Neural crest cell (in vitro differentiated cells): ENCODE measurements around the gene INPP5B. TPM values are rescaled to one million over a fixed set of nuclear protein-coding genes. Genes with fewer than 3 reads are reported as not detected.
A peak's percentile ranks its signal among the peaks of the same experiment; 100 is the strongest.

Experiments used
- DNase-seq: peaks from one replicate; pipeline ENCODE4 v3.0.0; 2021; ENCODE audit warnings: low read depth, mixed read lengths, low spot score
- H3K27ac Mint-ChIP-seq: one replicate; pipeline ENCODE4 v1.8.0; 2021; ENCODE audit warnings: mild to moderate bottlenecking, mixed read lengths; ENCODE audit not compliant: unreplicated experiment
- H3K27me3 Mint-ChIP-seq: 2 replicates; pipeline ENCODE4 v1.8.0; 2021; ENCODE audit warnings: low read depth, mild to moderate bottlenecking, mixed read lengths
- H3K36me3 Mint-ChIP-seq: 2 replicates; pipeline ENCODE4 v1.8.0; 2021; ENCODE audit warnings: low read depth, mild to moderate bottlenecking, mixed read lengths
- H3K4me1 Mint-ChIP-seq: 2 replicates; pipeline ENCODE4 v1.8.0; 2021; ENCODE audit warnings: mixed read lengths
- H3K4me3 Mint-ChIP-seq: one replicate; pipeline ENCODE4 v1.8.0; 2021; ENCODE audit warnings: mild to moderate bottlenecking, mixed read lengths
- H3K9me3 Mint-ChIP-seq: 2 replicates; pipeline ENCODE4 v1.8.0; 2021; ENCODE audit warnings: mixed read lengths
- total RNA-seq: library from RNA; stranded (reverse); gene quantifications from 2 replicates; pipeline ENCODE4 v1.2.1, GENCODE V29; 2021
- TF ChIP-seq, protein P1 (sequence below): fragments of 200-600 bp; sonication (generic); conservative IDR thresholded peaks from 2 replicates; pipeline ENCODE4 v1.5.0; 2021; ENCODE audit warnings: antibody characterized with exemption, mild to moderate bottlenecking

INPP5B gene
- total RNA-seq, 1 donor from 2014 or later, result 19.1 TPM

DNA sequence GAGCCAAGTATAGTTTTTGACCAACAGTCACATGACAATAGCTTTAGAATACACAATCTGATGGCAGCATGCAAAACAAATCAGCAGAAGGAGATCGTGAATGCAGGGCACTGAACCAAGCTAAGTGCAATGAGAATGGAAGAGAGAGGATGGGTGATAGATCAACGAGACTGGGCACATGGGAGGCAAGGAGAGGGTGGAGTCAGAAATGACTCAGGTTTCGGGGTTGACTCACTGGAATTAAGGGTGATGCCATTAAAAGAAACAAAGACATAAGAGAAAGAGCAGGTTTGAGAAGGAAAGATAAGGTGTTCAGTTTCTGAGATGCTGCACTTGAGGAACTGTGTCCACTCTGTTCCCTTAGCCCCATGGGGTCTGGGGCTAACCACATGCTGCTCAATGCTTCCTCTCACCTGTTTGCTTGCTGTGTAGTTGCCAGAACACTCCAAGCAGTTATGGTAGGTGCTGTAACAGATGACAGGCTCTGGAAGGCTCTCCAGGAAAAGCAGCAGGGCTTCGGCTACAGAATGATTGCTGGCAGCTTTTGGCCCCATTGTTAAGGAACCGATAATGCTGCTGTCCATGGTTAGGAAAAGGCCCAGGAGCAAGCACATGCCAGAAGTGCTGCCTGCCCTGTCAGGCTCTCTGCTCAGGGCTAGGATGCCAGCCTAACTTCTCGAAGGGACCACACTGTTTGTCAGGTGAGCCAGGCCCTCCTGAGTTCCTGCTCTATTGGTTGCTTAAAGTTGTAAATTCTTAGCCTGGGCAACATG is 81.3 kb downstream of the INPP5B start:
- no peak for DNase-seq
- H3K4me3 Mint-ChIP-seq, result no peak overlapping the region
- H3K36me3 Mint-ChIP-seq, result peaks cover 15% of the 10 kb centered on the region

DNA sequence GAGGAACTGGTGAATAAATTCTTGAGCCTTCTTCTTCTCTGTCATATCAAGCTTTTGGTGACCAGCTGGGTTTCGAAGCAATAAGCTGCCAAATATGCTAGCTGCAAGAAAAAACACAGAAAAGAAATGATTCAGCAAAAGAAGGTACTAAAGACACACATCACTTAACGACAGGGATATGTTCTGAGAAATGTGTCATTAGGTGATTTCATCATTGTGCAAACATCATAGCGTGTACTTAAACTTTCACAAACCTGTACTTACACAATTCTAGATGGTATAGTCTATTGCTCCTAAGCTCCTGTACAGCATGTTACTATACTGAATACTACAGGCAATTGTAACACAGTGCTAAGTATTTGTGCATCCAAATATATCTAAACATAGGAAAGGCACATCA is 84.5 kb downstream of the INPP5B start:
- Mint-ChIP-seq H3K4me1 (peaks cover 17% of the 10 kb centered on the region), H3K9me3 (no peaks in the 10 kb centered on the region), H3K27ac (no peak overlapping the region), H3K4me3 (peak overlapping the region; percentile 56), H3K27me3 (no peaks in the 10 kb centered on the region), H3K36me3 (peaks cover 7% of the 10 kb centered on the region)
- TF ChIP-seq, protein P1, sequence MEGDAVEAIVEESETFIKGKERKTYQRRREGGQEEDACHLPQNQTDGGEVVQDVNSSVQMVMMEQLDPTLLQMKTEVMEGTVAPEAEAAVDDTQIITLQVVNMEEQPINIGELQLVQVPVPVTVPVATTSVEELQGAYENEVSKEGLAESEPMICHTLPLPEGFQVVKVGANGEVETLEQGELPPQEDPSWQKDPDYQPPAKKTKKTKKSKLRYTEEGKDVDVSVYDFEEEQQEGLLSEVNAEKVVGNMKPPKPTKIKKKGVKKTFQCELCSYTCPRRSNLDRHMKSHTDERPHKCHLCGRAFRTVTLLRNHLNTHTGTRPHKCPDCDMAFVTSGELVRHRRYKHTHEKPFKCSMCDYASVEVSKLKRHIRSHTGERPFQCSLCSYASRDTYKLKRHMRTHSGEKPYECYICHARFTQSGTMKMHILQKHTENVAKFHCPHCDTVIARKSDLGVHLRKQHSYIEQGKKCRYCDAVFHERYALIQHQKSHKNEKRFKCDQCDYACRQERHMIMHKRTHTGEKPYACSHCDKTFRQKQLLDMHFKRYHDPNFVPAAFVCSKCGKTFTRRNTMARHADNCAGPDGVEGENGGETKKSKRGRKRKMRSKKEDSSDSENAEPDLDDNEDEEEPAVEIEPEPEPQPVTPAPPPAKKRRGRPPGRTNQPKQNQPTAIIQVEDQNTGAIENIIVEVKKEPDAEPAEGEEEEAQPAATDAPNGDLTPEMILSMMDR, result no peak
- no peak for DNase-seq

More for the DNA sequence above, 81.3 kb downstream of the INPP5B start:
- no peaks in the 10 kb centered on the region for H3K27me3 Mint-ChIP-seq
- no peaks in the 10 kb centered on the region for H3K9me3 Mint-ChIP-seq
- H3K4me1 Mint-ChIP-seq, result peaks cover 1% of the 10 kb centered on the region
- H3K27ac Mint-ChIP-seq, result no peak overlapping the region
- TF ChIP-seq, protein P1, result no peak

DNA sequence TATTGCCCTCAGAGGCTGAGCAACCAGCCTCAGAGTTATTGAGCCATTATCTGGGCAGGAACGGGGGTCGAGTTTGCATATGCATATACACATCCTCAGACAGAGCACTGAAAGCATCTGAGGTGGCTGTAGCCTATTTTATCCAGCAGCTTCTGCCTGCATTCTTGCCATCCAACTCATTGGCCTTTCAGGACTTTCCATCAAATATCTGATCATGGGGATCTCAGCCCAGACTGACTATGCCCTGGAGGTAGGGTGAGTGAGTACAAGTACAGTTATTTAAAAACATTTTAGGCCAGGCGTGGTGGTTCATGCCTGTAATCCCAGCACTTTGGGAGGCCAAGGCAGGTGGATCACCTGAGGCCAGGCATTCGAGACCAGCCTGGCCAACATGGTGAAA is 85.7 kb downstream of the INPP5B start:
- Mint-ChIP-seq H3K27me3 (no peaks in the 10 kb centered on the region), H3K27ac (no peak overlapping the region), H3K4me1 (peaks cover 17% of the 10 kb centered on the region), H3K9me3 (no peaks in the 10 kb centered on the region), H3K36me3 (peaks cover 4% of the 10 kb centered on the region), H3K4me3 (no peak overlapping the region)
- no peak for DNase-seq
- TF ChIP-seq, protein P1, result no peak

DNA sequence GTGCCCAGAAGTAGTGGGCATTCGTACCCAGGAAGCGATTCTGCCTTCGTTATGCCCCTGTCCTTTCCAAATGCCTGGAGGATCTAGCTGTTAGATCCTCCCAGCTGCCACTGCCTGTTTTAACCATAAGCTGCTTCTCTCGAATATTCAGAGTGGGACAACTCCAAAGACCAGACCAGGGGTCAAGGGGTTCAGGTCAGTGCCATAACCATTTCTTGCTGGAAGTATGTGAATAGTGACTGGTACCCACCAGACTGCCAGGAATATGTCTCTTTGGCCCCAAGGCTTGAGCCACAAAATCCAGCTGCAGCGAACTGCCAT is 86.5 kb downstream of the INPP5B start:
- Mint-ChIP-seq H3K4me1 (peaks cover 17% of the 10 kb centered on the region), H3K9me3 (no peaks in the 10 kb centered on the region), H3K4me3 (peak overlapping the region; percentile 96), H3K36me3 (peaks cover 4% of the 10 kb centered on the region), H3K27me3 (no peaks in the 10 kb centered on the region), H3K27ac (no peak overlapping the region)
- no peak for DNase-seq
- TF ChIP-seq, protein P1, result peak; percentile 44

DNA sequence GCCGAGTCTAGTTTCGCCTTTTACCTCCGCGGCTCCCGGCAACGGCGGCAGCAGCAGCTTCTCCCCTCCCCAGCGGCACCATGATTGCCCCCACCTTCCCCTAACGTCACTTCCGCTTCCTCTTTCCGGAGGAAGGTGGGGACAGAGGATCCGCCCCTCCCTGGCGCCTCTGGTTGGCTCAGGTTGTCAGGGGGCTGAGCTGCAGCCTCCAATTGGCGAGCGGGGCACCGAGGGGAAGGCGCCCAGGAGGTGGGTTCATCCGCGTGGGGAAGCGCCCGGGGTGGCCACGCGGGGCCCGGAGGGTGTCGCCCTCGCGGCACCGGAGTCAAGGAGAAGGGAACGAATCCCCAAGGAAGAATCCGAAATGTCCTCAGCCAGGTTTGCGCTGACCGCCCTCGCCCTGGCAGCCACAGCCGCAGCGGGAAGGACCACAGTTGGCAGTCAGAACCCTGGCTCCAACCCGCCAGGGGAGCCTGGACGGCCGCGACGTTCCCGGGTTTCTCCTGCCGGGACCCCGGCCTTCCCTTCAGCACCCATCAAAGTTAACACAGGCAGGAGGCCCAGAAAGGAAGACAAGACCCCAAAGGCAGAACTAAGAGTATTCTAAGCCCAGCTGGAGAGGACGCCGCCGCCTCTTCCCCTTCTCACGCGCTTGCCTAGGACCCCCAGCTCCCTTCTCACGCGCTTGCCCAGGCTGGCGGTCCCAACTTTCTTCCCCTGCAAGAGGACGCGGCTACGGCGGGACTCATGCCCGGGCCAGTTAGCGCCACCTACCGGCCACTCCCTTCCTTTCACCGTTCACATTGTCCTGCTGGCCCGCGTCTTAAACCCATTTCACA is 87.1 kb downstream of the INPP5B start, which contains the start of gene MTF1:
Gene MTF1, minus strand, starts transcription at position 86 of the 839 bp plus-strand sequence. CDS start 1,934 bp downstream, outside the sequence.
- TF ChIP-seq, protein P1, result peak; percentile 95
- peak within 1 kb of the TSS; percentile 96 for H3K27ac Mint-ChIP-seq
- no peaks in the 10 kb centered on the region for H3K9me3 Mint-ChIP-seq
- DNase-seq, result peak; percentile 95
- H3K27me3 Mint-ChIP-seq, result no peaks in the 10 kb centered on the region
- H3K4me3 Mint-ChIP-seq, result peak within 1 kb of the TSS; percentile 96
- peaks cover 4% of the 10 kb centered on the region for H3K36me3 Mint-ChIP-seq
- H3K4me1 Mint-ChIP-seq, result peaks cover 17% of the 10 kb centered on the region
